Left forelimb (tissue), 1 donor: ENCODE measurements around the gene PBX1.
"Not testable (repeated sequence)": the region's sequence is repeated elsewhere in the genome, so short reads cannot be mapped to it uniquely, and the experiment has no call there.

Experiments used
- DNase-seq: peaks from one replicate; pipeline ENCODE4 v3.0.0-alpha.2; 2018; ENCODE audit warnings: low spot score

The PBX1 gene

DNA sequence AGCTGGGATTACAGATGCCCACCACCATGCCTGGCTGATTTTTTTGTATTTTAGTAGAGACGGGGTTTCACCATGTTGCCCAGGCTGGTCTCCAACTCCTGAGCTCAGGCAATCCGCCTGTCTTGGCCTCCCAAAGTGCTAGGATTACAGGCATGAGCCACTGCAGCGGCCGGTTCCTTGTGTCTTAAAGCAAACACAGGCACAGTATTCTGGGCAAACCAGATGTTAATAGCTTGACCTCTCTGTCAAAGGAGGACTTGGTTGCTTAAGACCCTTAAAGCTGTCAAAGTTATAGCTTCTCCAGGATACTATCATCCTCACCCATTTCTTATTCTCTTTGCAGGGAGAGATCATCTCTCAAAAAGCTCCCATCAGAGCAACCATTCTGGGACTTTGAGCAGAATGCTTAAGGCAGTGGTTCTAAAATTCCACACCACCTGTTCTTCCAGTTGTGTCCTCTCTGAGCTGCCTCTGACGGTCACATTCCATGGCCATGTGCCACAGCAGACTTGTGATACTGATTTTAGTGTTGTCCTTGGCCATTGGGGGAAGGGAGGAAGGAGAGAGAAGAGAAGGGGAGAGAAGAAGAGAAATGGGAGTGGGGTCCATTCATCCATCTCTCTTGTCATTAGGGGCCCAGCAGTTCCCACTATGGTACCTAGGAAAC is 81.8 kb downstream of the PBX1 start:
- no peak for DNase-seq

DNA sequence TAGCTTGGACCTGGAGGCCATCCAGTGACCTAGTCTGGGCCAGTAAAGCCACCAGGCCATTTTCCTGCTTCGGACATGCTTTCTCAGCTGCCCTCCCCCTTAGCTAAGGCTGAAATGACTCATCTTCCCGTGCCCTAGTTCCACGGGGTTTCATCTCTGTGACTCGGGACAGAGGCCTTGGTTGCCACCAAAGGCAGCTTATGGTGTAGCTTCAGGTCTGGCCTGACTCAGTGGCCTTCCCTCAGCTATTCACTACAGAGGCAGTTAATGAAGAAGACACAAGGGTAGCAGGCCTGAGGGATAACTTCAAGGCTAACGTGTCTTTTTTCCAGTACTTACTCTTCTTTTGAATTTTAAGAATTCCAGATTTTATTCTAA is 82.4 kb downstream of the PBX1 start:
- no peak for DNase-seq

- no peak for DNase-seq
These were observed 84.0 kb downstream of the PBX1 start for GRCh38 chr1:164643018-164643417.

DNA sequence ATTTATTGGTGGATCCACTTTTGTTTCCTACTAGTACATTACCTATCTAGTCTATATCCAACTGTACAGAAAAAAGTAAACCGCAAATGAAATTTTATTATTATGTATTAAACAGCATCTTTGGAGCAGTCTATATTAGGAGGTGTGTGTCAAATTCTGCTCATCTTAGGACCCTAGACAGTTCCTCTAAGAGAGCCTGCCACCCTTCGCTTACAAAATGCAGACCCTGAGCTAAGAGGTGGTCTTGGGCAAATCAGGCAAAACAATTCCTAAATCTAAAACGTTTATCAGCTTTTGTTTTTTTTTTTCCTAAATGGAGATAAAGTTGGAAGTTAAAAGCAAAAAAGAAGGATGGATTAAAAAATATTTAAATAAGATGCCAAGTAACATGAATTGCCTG is 85.3 kb downstream of the PBX1 start:
- no peak for DNase-seq

DNA sequence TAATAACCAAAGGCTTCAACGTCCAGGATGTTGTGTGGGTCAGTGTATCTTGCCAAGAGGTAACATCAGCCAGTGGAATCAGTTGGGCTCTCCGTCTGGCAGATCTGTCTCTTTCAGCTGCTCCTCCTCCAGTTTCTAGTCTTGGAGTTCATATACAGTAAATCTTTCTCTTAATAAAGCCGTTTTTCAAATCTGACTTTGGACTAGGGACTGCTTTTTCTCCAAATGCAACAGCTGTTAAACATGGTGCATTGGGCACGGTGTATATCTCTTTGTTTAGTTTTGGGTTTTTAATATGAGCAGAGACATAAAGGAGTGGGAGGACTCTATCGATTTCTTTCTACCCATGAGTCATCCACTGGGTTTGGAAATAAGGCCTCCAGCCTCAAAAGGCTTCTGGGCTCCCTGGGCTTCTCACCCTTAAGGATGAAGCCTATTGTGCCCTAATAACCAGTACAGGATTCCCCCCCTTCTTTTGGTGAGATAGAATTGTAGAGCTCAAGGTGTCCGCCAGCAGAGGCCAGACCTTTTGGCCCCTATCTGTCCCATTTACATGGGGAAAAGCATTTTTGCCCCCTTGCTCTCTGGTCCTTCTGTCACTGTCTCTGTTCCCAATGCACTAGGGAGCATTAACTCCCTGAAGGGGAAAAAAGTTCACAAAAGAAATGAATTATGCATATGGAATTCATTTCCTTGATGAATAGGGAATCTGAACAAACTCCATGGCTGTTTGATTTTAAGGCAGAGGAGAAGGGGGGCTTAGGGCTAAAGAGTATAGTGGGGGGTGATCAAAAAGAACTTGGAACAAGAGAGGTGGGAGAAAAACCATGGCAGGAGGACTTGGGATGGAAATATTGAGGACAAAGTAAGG is 86.0 kb downstream of the PBX1 start:
- DNase-seq = no peak

DNA sequence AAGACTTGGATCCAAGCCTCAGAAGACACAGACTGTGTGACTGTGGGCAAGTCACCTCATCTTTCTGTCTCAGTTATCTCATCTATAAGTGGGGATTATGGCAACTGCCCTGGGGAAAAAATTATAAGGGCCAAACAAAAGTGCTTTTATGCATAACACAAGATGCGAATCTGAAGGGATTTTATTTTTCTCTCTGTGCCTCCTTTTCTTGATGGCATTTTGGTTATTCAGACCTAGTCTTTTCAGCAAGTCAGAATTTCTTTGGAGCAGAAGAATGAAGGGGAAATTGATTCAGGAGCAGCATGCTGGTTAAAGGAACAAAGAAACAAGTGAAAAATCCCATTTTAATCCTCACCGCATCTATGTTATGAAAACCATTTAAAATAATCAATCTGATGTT is 86.9 kb downstream of the PBX1 start:
- DNase-seq = no peak

GRCh38 chr1:164647211-164647610 is 88.2 kb downstream of the PBX1 start:
- no peak for DNase-seq

DNA sequence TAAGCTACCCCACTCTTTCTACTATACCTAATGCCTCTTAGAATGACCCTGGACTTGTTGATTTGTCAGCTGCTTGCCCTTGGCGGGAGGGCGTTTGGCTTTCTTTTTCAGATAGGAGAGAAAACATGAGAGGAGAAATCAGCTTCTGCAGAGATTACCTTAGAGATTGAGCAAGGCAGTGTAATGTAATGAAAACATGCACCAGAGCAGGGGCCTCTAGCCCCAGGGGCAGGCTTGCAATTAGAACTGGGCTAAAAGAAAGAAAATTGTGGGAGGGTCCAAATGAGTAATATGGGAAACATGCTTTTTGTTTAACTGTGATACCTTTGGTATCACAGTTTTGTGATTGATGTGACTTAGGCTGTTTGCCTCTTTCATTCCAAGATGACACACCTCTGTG is 89.7 kb downstream of the PBX1 start:
- no peak for DNase-seq

DNA sequence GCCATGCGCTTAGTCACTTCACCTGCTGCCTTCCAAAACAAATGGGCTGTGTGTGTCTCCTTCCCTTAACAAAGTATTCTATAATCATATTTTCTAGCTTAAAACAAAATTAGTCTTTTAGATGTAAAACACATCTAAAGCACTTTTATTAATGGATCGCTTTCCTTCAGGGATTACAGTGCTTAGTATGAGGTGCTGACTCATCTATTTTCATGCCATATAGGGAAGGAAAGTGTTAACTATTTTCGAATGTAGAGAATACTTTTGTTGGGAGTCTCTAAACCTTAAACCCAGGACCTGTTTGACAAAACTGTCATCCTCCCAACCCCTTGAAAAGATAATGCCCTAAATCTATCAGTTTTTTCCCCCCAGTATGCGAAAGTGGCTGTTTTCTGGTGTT is 90.2 kb downstream of the PBX1 start:
- no peak for DNase-seq

DNA sequence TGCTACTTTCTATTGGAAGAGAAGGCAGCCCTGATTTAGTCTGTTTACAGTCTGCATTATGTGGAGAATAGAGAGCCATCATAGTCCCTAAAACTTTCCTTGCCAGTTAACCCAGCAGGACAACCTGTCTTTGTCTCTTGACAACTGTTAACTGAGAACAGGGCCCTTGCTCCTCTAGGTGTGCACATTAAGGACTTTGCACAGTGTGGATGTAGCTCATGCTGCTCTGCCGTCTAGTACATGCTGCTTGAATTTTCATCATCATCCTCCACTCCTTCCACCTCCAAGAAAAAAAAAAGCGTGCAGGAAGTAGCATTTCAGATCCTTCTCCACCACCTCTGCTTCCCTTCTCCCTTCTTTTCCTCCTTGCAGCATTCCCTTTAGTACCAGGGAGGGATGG is 91.5 kb downstream of the PBX1 start:
- no peak for DNase-seq

DNA sequence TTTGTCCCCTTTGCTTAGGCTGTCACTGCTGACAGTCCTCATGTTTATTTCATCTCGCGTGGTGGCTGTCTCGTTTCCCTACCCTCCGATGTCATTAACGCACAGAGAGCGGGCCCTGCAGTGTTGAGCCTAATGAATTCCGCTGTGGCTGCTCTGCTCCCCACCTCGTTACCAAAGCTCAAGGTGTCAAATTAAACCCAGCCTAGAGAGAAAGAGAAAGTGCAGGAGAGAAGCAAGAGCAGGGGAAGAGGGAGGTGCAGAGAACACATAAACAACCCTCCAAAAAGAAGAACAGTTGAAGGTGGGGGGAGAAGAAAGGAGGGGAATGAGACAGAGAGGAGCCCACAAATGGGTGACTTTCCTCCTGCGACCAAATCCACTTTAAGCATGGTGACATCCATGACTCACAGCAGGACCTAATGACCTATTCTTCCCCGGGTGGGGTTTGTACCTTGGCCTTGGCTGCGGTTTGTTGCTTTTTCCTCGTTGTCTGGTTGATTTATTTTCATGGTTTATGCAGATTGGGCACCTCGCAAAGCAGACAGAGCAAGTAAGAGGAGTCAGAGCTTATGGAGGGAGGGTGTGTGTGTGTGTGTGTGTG is 92.5 kb downstream of the PBX1 start:
- no peak for DNase-seq

DNA sequence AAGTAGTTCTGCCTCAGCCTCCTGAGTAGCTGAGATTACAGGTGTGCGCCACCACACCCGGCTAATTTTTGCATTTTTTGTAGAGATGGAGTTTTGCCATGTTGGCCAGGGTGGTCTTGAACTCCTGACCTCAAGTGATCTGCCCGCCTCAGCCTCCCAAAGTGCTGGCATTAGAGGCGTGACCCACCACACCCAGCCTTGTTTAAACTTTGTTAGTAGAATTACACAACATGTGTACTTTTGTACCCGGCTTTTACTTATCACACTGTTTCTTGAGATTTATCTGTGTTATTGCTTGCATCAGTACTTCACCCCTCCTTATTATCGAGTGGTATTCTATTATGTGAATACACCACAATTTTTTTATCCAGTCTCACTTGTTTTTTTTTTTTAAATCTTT is 94.0 kb downstream of the PBX1 start:
- DNase-seq = not testable (repeated sequence)

- DNase-seq = no peak
These were observed 94.7 kb downstream of the PBX1 start for GRCh38 chr1:164653705-164654104.

DNA sequence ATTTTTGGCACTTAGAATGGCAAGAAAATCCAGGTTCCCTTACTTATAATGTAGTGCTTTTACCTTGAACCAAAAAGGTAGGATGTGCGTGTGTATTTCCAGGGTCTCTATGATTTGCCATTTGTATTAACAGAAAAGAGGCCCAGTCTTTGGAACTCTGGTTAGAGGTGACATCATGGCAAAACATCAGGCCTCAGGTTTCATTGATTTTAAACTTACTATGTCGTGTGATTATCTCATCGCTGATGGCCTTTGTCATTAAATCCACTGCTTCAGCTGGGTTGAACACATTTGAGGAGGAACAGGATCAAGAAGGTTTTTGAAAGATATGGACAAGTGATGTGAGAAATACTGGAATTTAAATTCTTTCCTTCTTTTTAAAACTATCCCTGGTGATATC is 95.2 kb downstream of the PBX1 start:
- no peak for DNase-seq

GRCh38 chr1:164658864-164659263 is 99.9 kb downstream of the PBX1 start:
- no peak for DNase-seq

DNA sequence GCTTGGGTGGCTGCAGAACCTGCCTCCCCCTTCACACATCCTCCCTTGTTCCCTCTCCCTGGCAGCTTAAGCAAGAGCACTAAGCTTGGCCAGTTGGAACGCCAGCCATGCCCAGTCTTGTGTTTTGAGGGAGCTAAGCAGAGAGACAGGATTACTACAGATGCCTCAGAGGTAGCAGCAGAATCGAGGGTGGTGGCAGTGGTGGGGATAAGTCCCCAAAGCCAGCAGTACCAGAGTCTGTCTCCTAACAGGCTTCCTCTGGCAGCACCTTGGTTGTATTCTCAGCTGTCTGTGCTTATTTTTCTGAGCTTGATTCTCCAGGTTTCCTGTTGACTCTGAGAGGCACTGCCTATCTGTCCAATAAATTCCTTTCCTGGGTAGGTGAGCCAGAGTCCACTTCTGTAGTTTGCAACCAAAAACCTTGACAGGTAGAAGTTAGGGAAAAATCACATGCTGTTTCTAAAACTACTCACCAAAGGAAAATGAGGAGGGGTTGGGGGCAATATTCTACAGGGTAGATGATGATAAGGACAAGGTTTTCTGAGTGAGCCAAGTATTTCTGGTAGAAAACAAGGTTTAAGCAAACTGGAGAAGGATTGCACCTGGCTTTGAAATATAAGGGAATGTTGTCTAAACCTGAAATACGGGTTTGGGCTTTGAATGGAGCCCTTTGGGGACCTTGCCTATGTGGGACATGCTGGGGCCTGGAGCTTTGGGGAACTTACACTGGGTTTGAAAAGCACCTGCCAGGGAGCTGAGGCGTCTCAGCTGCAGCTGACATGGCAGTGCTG is 100.8 kb downstream of the PBX1 start:
- no peak for DNase-seq

DNA sequence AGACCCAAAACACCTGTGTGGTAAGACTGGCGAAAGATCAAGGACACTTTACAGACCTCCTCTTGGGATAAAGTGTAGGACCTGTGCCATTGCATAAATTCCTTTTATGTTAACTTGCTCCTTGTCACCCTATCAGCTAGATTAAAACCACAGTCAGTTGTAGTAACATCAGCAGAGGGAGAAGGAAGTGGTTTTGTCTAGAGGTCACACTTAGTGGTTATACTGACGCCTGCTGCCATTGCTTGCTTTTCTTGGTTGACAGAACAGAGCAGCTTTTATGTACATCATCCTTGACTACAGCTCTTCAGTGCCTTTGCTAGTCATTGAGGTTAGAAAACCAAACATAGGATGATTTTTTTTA is 101.4 kb downstream of the PBX1 start:
- DNase-seq = no peak

- no peak for DNase-seq
These were observed 101.8 kb downstream of the PBX1 start for GRCh38 chr1:164660775-164661174.

DNA sequence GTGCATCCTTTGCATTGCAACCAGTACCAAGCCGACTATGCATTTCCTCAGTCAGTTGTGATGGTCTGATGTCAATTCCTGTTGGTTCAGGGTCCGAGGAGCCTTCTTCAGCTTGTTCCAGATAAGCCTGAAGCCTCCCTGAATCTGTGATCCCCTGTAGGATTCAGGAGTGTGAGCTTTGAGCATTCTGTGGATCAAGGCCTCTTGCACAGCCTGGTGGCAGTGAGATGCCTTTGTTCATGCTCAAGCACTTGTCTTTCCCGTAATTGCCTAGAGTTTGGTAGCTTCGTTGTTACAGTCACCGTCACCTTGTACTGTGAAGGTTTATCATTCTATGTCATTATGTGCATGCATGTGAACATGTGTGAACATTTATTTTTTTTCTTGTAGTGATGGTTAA is 103.5 kb downstream of the PBX1 start:
- no peak for DNase-seq

DNA sequence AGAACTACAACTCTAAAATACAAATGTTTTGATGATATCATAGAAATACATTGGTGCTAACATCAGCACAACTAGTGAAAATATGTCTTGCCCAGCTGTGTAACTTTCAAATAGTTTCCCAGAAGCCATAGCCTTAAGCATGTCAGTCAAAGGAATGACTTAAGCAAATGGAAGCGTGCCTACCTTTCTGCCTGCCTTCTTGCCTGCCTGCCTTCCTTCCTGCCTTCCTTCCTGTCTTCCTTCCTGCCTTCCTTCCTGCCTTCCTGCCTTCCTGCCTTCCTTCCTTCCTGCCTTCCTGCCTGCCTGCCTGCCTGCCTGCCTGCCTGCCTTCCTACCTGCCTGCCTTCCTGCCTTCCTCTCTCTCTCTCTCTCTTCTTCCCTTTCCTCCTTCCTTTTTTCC is 104.0 kb downstream of the PBX1 start:
- DNase-seq = no peak

DNA sequence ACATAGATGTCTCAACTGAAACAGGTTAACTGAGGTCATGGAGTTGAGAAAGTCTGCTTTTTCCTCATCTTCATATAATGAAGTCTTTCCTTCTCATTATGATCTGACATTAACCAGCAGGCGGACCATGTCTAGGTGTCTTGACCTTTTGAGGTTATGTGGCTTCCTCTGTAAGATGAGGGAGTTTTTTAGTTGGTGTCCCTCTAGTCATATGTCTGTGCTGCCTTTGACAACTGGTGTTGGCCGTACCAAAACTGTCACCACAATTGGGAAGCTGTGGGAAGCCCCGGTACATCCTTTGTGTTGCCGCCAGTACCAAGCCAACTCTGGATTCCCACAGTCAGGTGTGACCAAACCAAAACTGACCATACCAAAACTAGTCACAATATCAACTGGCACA is 105.1 kb downstream of the PBX1 start:
- DNase-seq = no peak

DNA sequence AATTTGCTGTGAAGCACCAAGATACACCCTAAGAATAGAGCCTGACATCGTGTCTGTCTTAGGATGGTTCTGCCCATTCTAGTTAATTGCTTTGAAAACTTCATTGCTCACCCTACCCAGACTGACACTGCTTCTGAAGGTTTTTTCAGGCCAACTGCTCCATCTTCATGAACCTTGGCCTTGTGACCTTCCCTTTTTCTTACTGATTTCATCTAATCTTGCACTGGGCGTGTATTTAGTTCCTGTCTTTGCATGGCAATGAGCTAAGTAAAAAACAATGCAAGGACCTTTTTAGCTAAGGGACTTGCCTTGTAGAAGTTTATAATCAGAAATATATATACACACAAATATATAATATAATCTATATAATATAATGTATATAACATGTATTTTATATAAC is 108.0 kb downstream of the PBX1 start:
- no peak for DNase-seq

DNA sequence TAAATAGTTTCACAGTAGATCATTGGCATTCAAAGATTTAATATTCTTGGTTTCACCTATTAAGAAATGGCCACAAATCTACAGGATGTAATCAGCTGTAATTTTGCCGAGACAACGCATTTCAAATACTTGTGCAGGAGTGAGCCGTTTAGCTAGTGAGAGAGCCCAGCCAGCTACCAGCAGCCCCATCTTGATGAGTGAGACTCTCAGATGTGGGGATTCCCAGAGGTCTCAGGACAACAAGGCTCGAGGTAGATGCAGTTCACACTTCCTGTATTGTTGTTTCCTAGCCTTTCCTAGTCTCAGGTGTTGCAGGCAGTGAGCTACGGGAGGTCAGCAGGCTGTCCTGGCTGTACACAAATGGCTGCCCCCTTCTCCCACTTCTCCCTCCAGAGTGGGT is 108.6 kb downstream of the PBX1 start:
- no peak for DNase-seq
